GM12872 (cell line): ENCODE data around the gene SRRD.

ENCODE experiments used
- CTCF ChIP-seq: IDR thresholded peaks from 3 replicates; pipeline ENCODE4 v1.5.1; 2011; ENCODE audit warnings: low read depth, mild to moderate bottlenecking, low read length, moderate library complexity; ENCODE audit not compliant: insufficient read depth

The SRRD gene

GRCh38 chr22:26487996-26488395, 4.3 kb downstream of the SRRD start:
- TF ChIP-seq CTCF, result no peak

DNA sequence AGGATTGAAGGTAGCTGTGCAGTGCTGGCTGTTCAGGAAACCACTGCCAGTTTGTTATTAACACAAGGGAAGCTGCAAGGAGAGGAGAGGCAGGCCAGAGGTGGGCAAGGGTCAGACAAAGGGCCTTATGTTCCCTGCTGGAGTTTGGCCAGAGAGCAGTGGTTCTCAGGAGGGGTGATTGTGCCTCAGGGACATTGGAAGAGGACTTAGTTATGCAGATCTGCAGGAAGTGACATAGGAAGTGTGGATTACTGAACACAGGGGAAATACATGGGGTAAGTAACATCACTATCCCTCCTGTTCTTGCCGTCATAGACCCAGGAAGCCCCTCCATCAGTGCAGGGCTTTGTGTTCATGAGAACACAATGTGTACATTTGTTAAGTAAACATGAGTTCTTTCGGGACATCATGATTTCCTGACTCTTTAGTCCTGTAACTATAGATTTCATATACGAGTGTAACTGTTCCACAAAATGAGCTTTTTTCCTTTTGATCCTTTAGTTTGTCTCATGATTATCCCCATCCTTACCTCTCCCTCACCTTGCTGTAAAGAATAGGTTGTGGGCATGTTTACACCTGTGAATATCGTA, 5.9 kb downstream of the SRRD start:
- TF ChIP-seq CTCF, result no peak

GRCh38 chr22:26492220-26492619, 8.5 kb downstream of the SRRD start:
- TF ChIP-seq CTCF, result no peak

DNA sequence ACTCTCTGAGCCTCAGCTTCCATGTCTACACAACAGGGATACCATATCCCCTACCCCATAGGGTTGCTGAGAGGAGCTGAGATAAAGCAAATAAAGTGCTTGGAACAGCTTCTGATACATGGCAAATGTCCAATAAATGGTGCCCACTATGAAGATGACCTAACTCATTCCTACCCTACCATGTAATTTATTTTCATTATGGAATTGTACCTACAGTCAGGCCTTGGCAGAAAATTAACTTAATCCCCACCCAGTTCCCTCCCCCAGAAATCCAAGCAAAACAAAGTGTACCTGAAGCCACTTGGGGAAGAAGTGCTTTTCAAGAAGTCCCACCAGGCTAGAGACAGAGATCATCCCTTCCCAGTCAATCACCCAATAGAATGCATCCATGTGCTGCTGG, 10.8 kb downstream of the SRRD start:
- TF ChIP-seq CTCF, result no peak

- TF ChIP-seq CTCF, result no peak
Measured at GRCh38 chr22:26496456-26496855, 12.8 kb downstream of the SRRD start.

DNA sequence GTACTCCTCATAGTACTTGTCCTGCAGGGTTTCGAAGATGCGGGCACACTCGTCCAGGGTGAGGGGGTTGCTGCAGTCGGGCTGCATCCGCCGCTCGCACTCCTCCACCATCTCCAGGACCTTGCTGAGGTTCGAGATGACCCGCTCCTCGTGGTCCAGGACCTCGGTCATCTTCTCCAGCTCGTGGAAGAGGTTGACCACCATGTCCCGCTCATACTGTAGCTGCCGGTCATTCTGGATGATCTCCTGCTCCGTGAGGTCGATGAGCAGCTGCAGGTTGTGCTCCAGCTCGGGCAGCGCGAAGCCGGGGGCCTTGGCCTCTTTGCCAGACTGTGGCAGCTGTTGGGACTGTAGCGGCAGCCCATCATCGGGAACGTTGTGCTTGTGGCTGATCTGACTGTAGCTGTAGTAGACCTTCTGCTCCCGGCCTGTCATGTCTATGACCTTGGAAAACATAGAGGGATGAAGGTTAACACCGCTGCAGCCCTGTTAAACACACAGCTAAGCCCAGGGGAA, 15.6 kb downstream of the SRRD start:
- TF ChIP-seq CTCF, result no peak

GRCh38 chr22:26501996-26502395, 18.3 kb downstream of the SRRD start:
- TF ChIP-seq CTCF, result no peak
